ENCODE results near the gene PAM. TPM values are rescaled to one million over a fixed set of nuclear protein-coding genes. Genes with fewer than 3 reads are reported as not detected.

PAM gene
- total and polyA plus RNA-seq, 2 donors (not counting 3 experiments of a cell fraction or from before 2014, with no cell fraction given) = 118 to 176 TPM

- DNase-seq (ENCODE audit: low read depth, low spot score) (no peak), FAIRE-seq (no peak)
- no peak overlapping the region for H3K9ac ChIP-seq (replicated peaks; ENCODE audit: extremely low read depth, insufficient read depth, low read length)
- no peak overlapping the region for H2AFZ ChIP-seq (ENCODE audit: low read depth, low read length)
- H3K9me3 ChIP-seq (replicated peaks; ENCODE audit: control insufficient read depth, insufficient read depth, low read length) = no peaks in the 10 kb centered on the region
- H3K4me3 ChIP-seq (replicated peaks in 1 of 3; ENCODE audit: insufficient read depth in 1 of 3, low read depth in 1 of 3, low read length in 3 of 3) = no peak overlapping the region
- TF ChIP-seq POLR2A (IDR thresholded peaks at IDR 0.05; ENCODE audit: low read depth, low read length) (no peak), CTCF (IDR thresholded peaks at IDR 0.05; ENCODE audit: extremely low read depth in 1 of 2, insufficient read depth in 1 of 2, low read depth in 1 of 2, low read length in 2 of 2) (no peak), FOS (IDR thresholded peaks at IDR 0.05; ENCODE audit: borderline replicate concordance, insufficient read depth, low read length) (no peak), GATA2 (IDR thresholded peaks at IDR 0.05; ENCODE audit: insufficient read depth, insufficient read length, low read depth, low read length) (no peak), EZH2 (IDR thresholded peaks at IDR 0.05; ENCODE audit: borderline replicate concordance, low read depth, low read length, severe bottlenecking) (no peak), MAX (IDR thresholded peaks at IDR 0.05; ENCODE audit: insufficient read depth, insufficient read length) (no peak), POLR2AphosphoS5 (IDR thresholded peaks at IDR 0.05; ENCODE audit: insufficient read depth, low read depth, low read length) (no peak), JUN (IDR thresholded peaks at IDR 0.05; ENCODE audit: borderline replicate concordance, insufficient read depth, insufficient read length, low read depth) (no peak), MYC (IDR thresholded peaks at IDR 0.05; ENCODE audit: low read depth, low read length) (no peak)
- H3K27me3 ChIP-seq (ENCODE audit: control insufficient read depth in 2 of 2, insufficient read depth in 2 of 2, low read length in 2 of 2) = no peaks in the 10 kb centered on the region
- ChIA-PET CTCF (interaction anchor here (1.0 kb wide), 2 partner anchors 12 to 177 kb away, joined by 3 to 5 read pairs; no protein-coding TSS in a partner anchor), POLR2A (no interaction called here)
- H3K9me1 ChIP-seq (replicated peaks; ENCODE audit: control insufficient read depth, extremely low read depth, insufficient read depth, low read length) = no peaks in the 10 kb centered on the region
- peaks cover 10% of the 10 kb centered on the region for H3K4me1 ChIP-seq (ENCODE audit: control insufficient read depth, extremely low read depth, insufficient read depth, low read length)
- no peak overlapping the region for H3K27ac ChIP-seq (ENCODE audit: insufficient read depth, low read depth, low read length)
- no peaks in the 10 kb centered on the region for H4K20me1 ChIP-seq (replicated peaks; ENCODE audit: control insufficient read depth, extremely low read depth, insufficient read depth, low read length)
- no peaks in the 10 kb centered on the region for H3K79me2 ChIP-seq (ENCODE audit: control insufficient read depth, insufficient read depth, low read length)
- intact Hi-C loops (cut with micrococcal nuclease) = no loop called here
- no peaks in the 10 kb centered on the region for H3K36me3 ChIP-seq (ENCODE audit: control insufficient read depth in 2 of 2, extremely low read depth in 1 of 2, insufficient read depth in 2 of 2, low read length in 2 of 2)
- dilution Hi-C loops (cut with MboI; ENCODE audit: extremely low pct_ligation_motif_present, low sequenced_read_pairs) = no loop called here
- H3K4me2 ChIP-seq (ENCODE audit: insufficient read depth, low read length) = no peak overlapping the region
- BruUV-seq (replicated peaks) = no TSS peak
These were observed 103.7 kb downstream of the PAM start for GRCh38 chr5:102858808-102859207.
